OCI-LY7 (cell line): ENCODE measurements around the gene ACVR1. TPM values are rescaled to one million over a fixed set of nuclear protein-coding genes. Genes with fewer than 3 reads are reported as not detected.

Experiments
- BruUV-seq: library from RNA; stranded (reverse); fragments of 400-500 nt; replicated peaks from 2 replicates; lab custom pipeline; 2021; lab: Mats Ljungman, UMichigan
- CTCF ChIA-PET: fragments of 300-600 bp; sonication (Branson Sonifier 250); formaldehyde crosslinking; loops from one replicate; lab custom pipeline; 2022; ENCODE audit warnings: antibody characterized with exemption; ENCODE audit not compliant: unreplicated experiment; lab: Charles Lee
- POLR2A ChIA-PET: fragments of 300-600 bp; sonication (Branson Sonifier 250); formaldehyde crosslinking; loops from one replicate; lab custom pipeline; 2022; ENCODE audit warnings: antibody characterized with exemption; lab: Charles Lee
- DNase-seq: peaks from one replicate; pipeline ENCODE4 v3.0.0-alpha.2; 2015; ENCODE audit warnings: low spot score
- H2AFZ ChIP-seq: fragments of 200-600 bp; sonication (generic), shearing (Covaris generic); 2 replicates; pipeline ENCODE4 v1.6.1; 2014; ENCODE audit warnings: mild to moderate bottlenecking, antibody characterized with exemption, low read length, moderate library complexity
- H3K27ac ChIP-seq: fragments of 200-600 bp; sonication (generic); 2 replicates; pipeline ENCODE4 v1.5.1; 2014; ENCODE audit warnings: mixed run types, low read depth, mild to moderate bottlenecking, moderate library complexity, low read length, inconsistent platforms; ENCODE audit not compliant: poor library complexity, severe bottlenecking
- H3K36me3 ChIP-seq: fragments of 200-600 bp; sonication (generic); 2 replicates; pipeline ENCODE4 v1.6.1; 2014; ENCODE audit warnings: mild to moderate bottlenecking, antibody characterized with exemption, low read length, moderate library complexity, mixed read lengths; ENCODE audit not compliant: insufficient read depth
- H3K4me1 ChIP-seq: fragments of 200-600 bp; sonication (generic); 2 replicates; pipeline ENCODE4 v1.5.1; 2014; ENCODE audit warnings: mild to moderate bottlenecking, low read length; ENCODE audit not compliant: insufficient read depth, poor library complexity, severe bottlenecking
- H3K4me2 ChIP-seq: fragments of 200-600 bp; sonication (generic); 2 replicates; pipeline ENCODE4 v1.6.1; 2014; ENCODE audit warnings: mild to moderate bottlenecking, low read length
- H3K4me3 ChIP-seq: fragments of 200-600 bp; sonication (generic); 2 replicates; pipeline ENCODE4 v1.5.1; 2014; ENCODE audit warnings: mild to moderate bottlenecking, low read depth, low read length; ENCODE audit not compliant: poor library complexity, severe bottlenecking
- H3K79me2 ChIP-seq: fragments of 200-600 bp; sonication (generic); 2 replicates; pipeline ENCODE4 v1.6.1; 2016; ENCODE audit warnings: low read depth, mild to moderate bottlenecking, low read length, moderate library complexity, mixed read lengths; ENCODE audit not compliant: insufficient read depth
- H3K9me2 ChIP-seq: fragments of 200-600 bp; sonication (generic); 2 replicates; pipeline ENCODE4 v1.6.1; 2016; ENCODE audit warnings: mild to moderate bottlenecking, low read length, mixed read lengths; ENCODE audit not compliant: insufficient read depth
- H3K9me3 ChIP-seq: fragments of 200-600 bp; sonication (generic); 2 replicates; pipeline ENCODE4 v1.6.1; 2014; ENCODE audit warnings: mild to moderate bottlenecking, mixed run types, low read length, mixed read lengths
- H4K20me1 ChIP-seq: fragments of 200-600 bp; sonication (generic); 2 replicates; pipeline ENCODE4 v1.6.1; 2014; ENCODE audit warnings: mild to moderate bottlenecking, antibody characterized with exemption, low read length, moderate library complexity, mixed read lengths; ENCODE audit not compliant: insufficient read depth
- CTCF ChIP-seq: fragments of 200-600 bp; sonication (generic); conservative IDR thresholded peaks from 2 replicates; pipeline ENCODE4 v1.5.1; 2014; ENCODE audit warnings: mild to moderate bottlenecking, antibody characterized with exemption, low read length, moderate library complexity, mixed read lengths
- EZH2phosphoT487 ChIP-seq: fragments of 200-600 bp; sonication (generic); IDR thresholded peaks from 2 replicates; pipeline ENCODE4 v1.6.1; 2018; ENCODE audit warnings: low read depth, borderline replicate concordance, mild to moderate bottlenecking, mixed run types, antibody characterized with exemption, low read length, moderate library complexity, mixed read lengths
- intact Hi-C: fragments of 100-400 bp; cut with micrococcal nuclease; formaldehyde crosslinking; loops from one replicate; pipeline ENCODE4 v1.10.0; 2022; ENCODE audit not compliant: unreplicated experiment
- total RNA-seq, 2 experiments: library from RNA; depleted of rRNA in 1 of 2; stranded (reverse); fragments of >200 nt in 1 of 2; shearing (Covaris generic) in 1 of 2; gene quantifications; 2 replicates each; pipeline ENCODE4 v1.2.3, GENCODE V29; 2014 to 2022

The ACVR1 gene
- total RNA-seq, 2 experiments from 2014 or later, result 0.13 to 3.9 TPM

DNA sequence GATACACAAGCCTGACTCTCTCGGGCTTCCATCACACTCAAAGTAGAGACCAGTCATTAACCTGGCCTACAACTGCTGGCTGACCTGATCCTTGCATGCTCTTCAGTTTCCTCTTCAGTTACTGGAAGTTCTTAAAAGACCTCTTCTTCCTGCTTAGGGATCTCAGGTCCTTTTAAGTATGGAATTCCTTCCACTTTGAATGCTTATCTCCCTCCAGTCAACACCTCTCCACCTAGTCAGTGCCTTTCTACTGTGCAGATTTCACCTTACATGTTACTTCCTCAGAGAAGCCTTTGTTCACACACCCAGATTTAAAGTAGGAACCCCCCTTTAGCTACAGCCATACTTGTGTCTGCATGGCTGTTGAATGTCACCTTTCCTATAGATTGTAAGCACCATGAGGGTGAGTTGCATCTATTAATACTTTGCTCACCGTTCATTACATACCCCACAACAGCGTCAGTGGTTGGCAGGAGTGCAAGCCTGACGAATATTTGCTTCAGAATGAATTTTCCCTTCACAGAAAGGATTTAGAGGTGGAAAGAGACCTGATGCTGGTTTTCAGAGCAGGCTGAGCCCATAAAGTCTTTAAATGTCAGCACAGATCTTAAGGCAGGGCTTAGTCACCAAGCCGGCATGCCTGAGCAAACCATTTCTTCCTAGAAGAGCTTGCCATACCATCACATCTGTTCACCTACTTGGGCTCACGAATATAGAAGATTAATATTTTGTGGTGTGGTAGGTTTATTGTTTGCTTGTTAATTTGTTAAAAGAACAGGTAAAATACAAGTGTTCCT is 90.1 kb downstream of the ACVR1 start:
- Histone ChIP-seq H3K79me2 (no peaks in the 10 kb centered on the region), H3K4me3 (no peak overlapping the region), H3K4me2 (no peak overlapping the region), H3K9me3 (no peaks in the 10 kb centered on the region), H4K20me1 (no peaks in the 10 kb centered on the region), H3K9me2 (no peaks in the 10 kb centered on the region), H2AFZ (no peak overlapping the region), H3K36me3 (no peaks in the 10 kb centered on the region), H3K27ac (no peak overlapping the region), H3K4me1 (no peaks in the 10 kb centered on the region)
- ChIA-PET POLR2A (interaction anchor here (0.7 kb wide), 1 partner anchor 107 kb away, joined by 3 read pairs; no protein-coding TSS in a partner anchor), CTCF (no interaction called here)
- no peak for DNase-seq
- no peak for TF ChIP-seq EZH2phosphoT487
- intact Hi-C loops, result no loop called here
- BruUV-seq, result no TSS peak

GRCh38 chr2:157785200-157785599 is 90.9 kb downstream of the ACVR1 start:
- no peak for DNase-seq
- H3K4me1 ChIP-seq, result no peaks in the 10 kb centered on the region
- no peak for TF ChIP-seq CTCF
- no peaks in the 10 kb centered on the region for H3K9me3 ChIP-seq
- no peak overlapping the region for H2AFZ ChIP-seq
- no peaks in the 10 kb centered on the region for H4K20me1 ChIP-seq
- no peaks in the 10 kb centered on the region for H3K79me2 ChIP-seq
- H3K9me2 ChIP-seq, result no peaks in the 10 kb centered on the region
- H3K27ac ChIP-seq, result no peak overlapping the region
- ChIA-PET POLR2A (no interaction called here), CTCF (no interaction called here)
- BruUV-seq, result no TSS peak
- H3K4me3 ChIP-seq, result no peak overlapping the region
- H3K4me2 ChIP-seq, result no peak overlapping the region
- intact Hi-C loops, result no loop called here
- H3K36me3 ChIP-seq, result no peaks in the 10 kb centered on the region

- no peaks in the 10 kb centered on the region for H4K20me1 ChIP-seq
- H3K9me2 ChIP-seq, result no peaks in the 10 kb centered on the region
- H3K9me3 ChIP-seq, result no peaks in the 10 kb centered on the region
- H2AFZ ChIP-seq, result no peak overlapping the region
- H3K79me2 ChIP-seq, result no peaks in the 10 kb centered on the region
- intact Hi-C loops, result no loop called here
- CTCF ChIA-PET, result no interaction called here
- DNase-seq, result no peak
- H3K4me1 ChIP-seq, result no peaks in the 10 kb centered on the region
- no peak overlapping the region for H3K4me2 ChIP-seq
- H3K27ac ChIP-seq, result no peak overlapping the region
- no TSS peak for BruUV-seq
- no peak overlapping the region for H3K4me3 ChIP-seq
- POLR2A ChIA-PET, result no interaction called here
- H3K36me3 ChIP-seq, result no peaks in the 10 kb centered on the region
- TF ChIP-seq CTCF (no peak), EZH2phosphoT487 (no peak)
Observed at GRCh38 chr2:157784823-157785175, 91.3 kb downstream of the ACVR1 start.
